Skeletal muscle cell (primary cell): ENCODE data around the gene NOS3.

ENCODE experiments used
- DNase-seq: peaks from one replicate; pipeline ENCODE4 v3.0.0-alpha.2; 2010; ENCODE audit warnings: low read depth
- H3K4me3 ChIP-seq: 2 replicates; pipeline ENCODE4 v1.5.1; 2011; ENCODE audit warnings: low read depth, mild to moderate bottlenecking, control low read depth, low read length, moderate library complexity

The NOS3 gene

DNA sequence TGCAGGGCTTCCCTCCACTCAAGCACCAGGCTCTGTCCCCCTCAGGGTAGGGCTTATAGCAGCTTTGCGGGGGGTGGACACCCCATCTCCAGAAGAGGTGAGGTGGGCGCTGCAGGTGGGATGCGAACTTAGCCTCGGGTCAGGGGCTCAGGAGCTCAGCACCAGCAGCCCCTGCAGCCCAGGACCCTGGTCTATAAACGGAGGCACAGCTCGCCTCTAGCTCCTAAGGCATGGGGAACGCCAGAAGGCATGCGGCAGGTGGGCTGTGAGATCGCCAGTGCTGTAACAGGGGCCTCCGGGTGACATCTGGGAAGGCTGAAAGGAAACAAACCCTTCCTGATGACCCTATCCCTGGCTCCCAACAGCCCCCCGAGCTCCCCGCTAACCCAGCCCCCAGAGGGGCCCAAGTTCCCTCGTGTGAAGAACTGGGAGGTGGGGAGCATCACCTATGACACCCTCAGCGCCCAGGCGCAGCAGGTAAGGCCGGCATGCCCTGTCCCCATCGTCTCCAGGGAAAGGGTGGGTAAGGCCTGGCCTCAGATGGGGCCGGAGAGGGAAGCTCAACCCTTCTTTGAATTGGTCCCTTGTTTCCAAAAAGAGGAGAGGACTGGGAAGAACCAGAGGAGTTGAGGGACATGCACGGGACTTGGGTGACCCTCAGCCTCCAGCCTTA is 4.2 kb downstream of the NOS3 start:
- no peak for DNase-seq
- no peak overlapping the region for H3K4me3 ChIP-seq

DNA sequence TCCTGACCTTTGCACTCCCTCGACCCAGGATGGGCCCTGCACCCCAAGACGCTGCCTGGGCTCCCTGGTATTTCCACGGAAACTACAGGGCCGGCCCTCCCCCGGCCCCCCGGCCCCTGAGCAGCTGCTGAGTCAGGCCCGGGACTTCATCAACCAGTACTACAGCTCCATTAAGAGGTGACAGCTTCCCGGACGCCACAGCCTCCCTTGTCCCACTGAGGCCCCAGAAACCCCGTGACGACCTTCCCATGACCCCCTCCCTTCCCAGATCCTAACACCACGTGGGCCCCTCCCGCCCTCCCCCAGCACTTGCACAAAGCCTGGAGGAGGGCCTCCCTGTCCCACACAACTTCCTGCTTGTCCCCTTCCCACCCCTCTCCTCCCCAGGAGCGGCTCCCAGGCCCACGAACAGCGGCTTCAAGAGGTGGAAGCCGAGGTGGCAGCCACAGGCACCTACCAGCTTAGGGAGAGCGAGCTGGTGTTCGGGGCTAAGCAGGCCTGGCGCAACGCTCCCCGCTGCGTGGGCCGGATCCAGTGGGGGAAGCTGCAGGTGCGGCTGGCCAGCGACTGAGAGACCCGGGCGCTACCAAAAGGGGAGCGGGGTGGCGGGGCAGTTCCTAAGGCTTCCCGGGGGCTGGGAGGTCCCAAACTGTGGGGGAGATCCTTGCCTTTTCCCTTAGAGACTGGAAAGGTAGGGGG is 5.7 kb downstream of the NOS3 start:
- no peak overlapping the region for H3K4me3 ChIP-seq
- DNase-seq = no peak

DNA sequence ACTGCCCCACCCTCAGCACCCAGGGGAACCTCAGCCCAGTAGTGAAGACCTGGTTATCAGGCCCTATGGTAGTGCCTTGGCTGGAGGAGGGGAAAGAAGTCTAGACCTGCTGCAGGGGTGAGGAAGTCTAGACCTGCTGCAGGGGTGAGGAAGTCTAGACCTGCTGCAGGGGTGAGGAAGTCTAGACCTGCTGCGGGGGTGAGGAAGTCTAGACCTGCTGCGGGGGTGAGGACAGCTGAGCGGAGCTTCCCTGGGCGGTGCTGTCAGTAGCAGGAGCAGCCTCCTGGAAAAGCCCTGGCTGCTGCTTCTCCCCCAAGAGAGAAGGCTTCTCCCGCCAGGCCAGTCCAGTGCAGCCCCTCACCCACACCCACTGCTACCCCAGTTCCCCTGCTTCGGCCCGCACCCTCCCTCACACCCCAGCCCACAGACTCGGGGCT is 6.3 kb downstream of the NOS3 start:
- H3K4me3 ChIP-seq = no peak overlapping the region
- DNase-seq = no peak

DNA sequence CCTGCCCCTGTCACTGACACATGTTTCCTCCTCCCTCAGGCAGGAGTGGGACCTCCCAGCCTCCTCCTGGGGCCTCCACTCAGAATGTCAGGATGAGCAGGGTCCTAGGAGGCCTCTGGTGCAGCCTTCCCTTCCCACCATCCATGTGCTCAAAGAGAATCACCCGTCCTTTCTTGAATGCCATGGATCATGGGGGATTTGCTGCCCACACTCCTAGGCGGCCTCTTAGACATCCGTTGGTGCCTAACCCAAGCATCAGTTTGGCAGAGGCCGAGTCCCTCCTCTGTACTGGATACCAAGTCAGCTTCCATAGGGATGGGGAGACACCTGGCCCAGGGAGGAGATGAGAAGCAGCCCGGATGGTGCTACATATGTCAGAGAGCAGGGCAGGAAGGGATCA is 7.0 kb downstream of the NOS3 start:
- DNase-seq = no peak
- no peak overlapping the region for H3K4me3 ChIP-seq

DNA sequence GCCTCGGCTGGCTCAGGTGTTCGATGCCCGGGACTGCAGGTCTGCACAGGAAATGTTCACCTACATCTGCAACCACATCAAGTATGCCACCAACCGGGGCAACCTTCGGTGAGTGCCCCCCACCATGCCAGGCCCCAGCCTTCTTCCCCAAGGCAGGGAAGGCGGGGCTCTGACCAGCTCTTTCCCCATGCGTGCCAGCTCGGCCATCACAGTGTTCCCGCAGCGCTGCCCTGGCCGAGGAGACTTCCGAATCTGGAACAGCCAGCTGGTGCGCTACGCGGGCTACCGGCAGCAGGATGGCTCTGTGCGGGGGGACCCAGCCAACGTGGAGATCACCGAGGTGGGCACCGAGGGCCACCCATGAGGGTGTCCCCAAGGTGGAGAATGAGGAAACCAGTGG is 7.5 kb downstream of the NOS3 start:
- DNase-seq = no peak
- no peak overlapping the region for H3K4me3 ChIP-seq

DNA sequence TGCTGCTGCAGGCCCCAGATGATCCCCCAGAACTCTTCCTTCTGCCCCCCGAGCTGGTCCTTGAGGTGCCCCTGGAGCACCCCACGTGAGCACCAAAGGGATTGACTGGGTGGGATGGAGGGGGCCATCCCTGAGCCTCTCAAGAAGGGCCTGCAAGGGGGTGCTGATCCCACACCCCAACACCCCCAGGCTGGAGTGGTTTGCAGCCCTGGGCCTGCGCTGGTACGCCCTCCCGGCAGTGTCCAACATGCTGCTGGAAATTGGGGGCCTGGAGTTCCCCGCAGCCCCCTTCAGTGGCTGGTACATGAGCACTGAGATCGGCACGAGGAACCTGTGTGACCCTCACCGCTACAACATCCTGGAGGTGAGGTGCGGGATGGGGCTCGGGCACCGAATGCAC is 8.2 kb downstream of the NOS3 start:
- no peak overlapping the region for H3K4me3 ChIP-seq
- DNase-seq = no peak

DNA sequence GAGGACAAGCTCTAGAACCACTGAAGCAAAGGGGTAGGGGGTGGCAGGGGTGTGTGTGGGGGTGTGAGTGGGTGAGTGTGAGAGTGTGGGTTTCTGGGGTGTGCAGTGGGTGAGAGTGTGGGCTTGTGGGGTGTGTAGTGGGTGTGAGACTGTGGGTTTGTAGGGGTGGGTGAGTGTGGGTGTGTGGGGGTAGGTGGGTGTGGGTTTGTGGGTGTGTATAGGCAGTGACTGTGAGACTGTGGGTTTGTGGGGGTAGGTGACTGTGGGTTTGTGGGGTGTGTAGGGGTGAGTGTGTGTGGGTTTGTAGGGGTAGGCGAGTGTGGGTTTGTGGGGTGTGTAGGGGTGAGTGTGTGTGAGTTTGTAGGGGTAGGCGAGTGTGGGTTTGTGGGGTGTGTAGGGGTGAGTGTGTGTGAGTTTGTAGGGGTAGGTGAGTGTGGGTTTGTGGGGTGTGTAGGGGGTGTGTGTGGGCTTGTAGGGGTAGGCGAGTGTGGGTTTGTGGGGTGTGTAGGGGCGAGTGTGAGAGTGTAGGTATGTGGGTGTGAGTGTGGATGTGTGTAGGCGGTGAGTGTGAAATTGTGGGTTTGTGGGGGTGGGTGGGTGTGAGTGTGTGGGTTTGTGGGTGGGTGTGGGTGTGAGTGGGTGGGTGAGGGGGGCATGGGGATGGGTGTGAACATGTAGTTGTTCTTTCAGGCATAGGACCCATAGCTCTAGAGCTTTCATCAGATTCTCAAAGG is 8.8 kb downstream of the NOS3 start:
- H3K4me3 ChIP-seq = no peak overlapping the region
- no peak for DNase-seq

DNA sequence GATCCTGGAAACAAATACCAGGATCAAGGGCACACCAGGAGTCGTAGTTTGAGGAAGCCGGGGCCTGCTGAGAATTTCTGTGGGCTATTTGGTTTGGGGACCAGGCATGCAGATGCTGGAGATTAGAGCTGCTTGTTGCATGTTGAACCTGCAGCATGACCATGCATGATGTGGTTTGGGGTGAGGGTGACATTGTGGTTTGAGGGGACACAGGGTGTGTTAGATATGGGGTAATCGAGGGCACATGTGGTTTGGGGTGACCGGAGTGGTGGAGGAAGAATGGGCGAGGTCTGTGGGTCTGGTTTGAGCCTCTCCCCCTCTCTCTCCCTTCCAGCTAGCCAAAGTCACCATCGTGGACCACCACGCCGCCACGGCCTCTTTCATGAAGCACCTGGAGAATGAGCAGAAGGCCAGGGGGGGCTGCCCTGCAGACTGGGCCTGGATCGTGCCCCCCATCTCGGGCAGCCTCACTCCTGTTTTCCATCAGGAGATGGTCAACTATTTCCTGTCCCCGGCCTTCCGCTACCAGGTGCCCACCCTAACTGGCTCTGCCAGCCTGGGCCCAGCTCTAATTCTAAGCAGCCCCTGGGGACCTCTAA is 10.2 kb downstream of the NOS3 start:
- no peak for DNase-seq
- H3K4me3 ChIP-seq = no peak overlapping the region

DNA sequence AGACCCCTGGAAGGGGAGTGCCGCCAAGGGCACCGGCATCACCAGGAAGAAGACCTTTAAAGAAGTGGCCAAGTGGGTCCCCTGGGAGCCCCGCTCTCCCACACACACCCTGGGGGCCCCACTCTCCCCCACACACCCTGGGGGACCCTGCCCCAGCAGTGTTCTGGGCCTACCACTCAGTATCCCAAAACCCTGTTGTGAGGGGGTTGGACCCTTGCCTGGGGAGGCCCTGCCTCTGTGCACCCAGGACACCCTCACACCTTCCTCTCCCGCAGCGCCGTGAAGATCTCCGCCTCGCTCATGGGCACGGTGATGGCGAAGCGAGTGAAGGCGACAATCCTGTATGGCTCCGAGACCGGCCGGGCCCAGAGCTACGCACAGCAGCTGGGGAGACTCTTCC is 10.7 kb downstream of the NOS3 start:
- H3K4me3 ChIP-seq = no peak overlapping the region
- no peak for DNase-seq

DNA sequence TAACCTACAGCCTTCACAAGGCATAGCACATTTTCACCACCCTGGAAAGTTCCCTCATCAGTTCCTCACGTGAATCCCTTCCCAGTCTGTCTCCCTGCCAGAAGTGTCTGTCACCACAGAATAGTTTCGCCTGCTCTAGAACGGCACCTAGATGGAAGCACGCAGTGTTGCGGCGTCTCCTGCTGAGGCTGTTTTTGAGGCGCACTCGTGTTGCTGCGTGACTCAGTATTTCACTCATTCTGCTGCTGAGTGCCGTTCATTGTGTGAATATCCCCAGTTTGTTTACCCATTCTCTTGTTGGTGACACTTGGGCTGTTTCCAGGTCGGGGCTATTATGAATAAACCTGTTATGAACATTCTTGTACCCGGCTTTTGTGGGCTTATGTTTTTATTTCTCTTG is 12.8 kb downstream of the NOS3 start:
- no peak for DNase-seq
- no peak overlapping the region for H3K4me3 ChIP-seq

DNA sequence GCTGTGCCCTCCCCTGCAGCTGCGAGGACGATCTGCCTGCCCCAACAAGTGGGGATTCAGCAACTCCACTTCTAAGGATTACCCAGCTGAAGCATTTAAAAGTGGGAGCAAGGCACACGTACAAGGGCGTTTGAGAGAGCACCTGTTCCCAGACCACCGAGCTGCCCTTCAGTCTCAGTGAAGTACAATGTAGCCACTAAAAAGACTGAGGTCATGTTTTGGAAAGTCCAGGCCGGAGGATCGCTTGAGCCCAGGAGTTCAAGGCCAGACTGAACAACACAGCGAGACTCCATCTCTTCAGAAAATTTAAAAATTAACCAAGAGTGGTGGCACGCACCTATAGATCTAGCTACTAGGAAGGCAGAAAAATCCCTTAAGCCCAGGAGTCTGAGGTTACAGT is 14.7 kb downstream of the NOS3 start:
- no peak for DNase-seq

DNA sequence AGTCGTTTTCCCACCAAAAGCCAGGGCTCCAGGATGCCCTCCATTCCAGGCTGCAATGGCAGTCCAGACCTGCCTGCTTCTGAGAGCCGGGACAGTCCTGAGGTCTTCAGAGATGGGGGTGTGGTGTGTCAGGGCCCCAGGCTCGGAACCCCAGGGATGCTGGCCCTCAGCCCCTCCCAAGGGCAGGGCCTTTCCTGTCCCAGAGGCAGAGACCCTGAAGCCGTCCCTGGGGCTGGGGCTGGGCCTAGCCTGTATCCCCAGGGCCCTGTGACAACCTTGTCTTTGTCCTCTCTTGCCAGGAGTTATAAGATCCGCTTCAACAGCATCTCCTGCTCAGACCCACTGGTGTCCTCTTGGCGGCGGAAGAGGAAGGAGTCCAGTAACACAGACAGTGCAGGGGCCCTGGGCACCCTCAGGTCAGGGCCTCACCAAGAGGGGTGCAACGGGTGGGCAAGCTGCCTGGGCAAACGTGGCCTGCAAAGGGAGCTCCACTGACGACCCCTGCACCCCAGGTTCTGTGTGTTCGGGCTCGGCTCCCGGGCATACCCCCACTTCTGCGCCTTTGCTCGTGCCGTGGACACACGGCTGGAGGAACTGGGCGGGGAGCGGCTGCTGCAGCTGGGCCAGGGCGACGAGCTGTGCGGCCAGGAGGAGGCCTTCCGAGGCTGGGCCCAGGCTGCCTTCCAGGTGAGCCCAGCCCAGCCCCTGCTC is 15.9 kb downstream of the NOS3 start:
- H3K4me3 ChIP-seq = no peak overlapping the region
- no peak for DNase-seq

More for the DNA sequence above, 14.7 kb downstream of the NOS3 start:
- H3K4me3 ChIP-seq = no peak overlapping the region

DNA sequence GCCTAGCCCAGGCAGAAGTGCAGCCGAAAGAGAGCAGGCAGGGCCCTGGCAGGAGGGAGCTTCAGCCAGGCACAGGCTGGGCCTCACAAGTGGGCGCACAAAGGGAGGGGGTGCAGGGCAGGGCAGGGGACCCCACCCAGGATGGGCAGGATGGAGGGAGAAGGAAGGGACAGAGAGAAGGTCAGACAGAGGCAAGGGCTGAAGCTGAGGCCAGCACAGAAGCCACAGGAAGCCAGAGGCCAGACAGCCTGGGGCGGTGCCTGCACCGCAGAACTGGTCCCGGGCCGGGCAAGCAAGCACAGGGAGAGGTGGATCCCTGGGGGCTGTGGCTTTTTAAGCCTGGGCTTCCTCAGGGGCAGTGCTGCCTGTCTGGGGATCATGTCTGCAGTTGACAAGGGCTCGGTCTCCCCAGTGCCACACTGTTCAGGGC is 16.7 kb downstream of the NOS3 start:
- no peak for DNase-seq
- no peak overlapping the region for H3K4me3 ChIP-seq

DNA sequence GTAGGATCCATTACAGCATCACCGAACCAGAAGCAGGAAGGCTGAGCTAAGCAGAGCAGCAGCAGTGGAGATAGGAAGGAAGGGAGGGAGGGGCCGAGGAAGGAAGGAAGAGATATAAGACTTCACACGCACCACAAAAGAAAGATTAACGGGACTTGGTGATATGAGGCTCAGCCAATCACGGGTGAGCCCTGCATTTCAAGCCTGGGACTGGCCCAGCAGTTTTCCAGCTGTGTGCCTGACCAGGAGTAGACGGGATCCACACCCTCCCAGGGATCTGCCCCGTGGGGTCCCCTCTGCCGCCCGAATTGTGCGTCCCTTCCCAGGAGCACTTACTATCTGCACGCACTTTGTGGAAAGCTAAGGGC is 17.3 kb downstream of the NOS3 start:
- no peak overlapping the region for H3K4me3 ChIP-seq
- DNase-seq = no peak

DNA sequence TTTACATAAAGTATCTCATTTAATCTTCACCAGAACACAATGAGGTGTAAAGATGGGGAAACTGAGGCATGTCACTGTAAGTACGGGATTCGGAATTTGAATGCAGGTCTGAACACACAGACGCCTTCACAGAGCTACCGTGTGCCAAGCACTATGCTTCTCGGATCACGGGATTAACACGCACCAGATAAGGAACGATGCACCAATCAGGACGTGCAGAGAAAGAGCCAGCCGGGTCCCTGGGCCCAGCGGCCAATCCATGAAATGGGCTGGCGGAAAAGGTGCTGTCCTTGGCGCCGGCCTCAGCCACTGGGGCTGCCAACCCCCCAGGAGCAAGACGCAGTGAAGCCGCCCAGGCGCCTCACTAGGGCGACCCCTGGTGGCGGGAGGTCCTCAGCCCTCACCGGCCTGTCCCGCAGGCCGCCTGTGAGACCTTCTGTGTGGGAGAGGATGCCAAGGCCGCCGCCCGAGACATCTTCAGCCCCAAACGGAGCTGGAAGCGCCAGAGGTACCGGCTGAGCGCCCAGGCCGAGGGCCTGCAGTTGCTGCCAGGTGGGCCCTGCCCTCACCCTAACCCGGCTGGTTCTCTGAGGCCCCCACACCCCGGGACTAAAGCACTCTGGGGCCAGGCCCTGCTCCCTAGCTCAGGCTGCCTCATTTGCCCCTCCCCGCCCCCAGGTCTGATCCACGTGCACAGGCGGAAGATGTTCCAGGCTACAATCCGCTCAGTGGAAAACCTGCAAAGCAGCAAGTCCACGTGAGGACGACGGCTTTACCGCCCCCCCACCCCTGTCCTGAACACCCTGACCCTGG is 17.9 kb downstream of the NOS3 start:
- DNase-seq = no peak
- peak overlapping the region; percentile 21 for H3K4me3 ChIP-seq

DNA sequence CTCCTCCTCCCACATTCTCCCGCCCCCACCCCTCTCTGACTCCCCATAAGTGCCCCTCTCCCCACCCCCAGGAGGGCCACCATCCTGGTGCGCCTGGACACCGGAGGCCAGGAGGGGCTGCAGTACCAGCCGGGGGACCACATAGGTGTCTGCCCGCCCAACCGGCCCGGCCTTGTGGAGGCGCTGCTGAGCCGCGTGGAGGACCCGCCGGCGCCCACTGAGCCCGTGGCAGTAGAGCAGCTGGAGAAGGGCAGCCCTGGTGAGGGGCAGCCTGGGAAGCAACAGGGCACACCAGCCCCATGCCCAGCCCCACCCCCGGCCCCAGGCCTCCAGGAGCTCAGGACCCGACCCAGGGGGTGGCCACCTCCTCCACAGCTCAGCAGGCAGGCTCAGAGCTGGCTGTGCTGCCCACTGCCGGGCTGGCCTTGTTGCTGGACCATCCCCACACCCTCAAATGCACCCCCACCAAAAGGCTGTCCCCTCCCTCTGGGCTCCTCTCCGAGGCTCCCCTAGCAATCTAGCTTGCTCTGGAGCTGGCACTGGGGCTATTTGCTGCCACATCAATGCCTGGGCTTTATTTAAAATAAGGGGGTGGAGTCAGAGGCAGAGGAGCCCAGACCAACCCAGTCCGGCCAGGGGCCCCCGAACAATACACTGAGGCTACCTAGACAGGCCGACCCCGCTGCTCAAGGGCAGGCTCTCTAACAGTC is 18.7 kb downstream of the NOS3 start:
- no peak overlapping the region for H3K4me3 ChIP-seq
- no peak for DNase-seq

DNA sequence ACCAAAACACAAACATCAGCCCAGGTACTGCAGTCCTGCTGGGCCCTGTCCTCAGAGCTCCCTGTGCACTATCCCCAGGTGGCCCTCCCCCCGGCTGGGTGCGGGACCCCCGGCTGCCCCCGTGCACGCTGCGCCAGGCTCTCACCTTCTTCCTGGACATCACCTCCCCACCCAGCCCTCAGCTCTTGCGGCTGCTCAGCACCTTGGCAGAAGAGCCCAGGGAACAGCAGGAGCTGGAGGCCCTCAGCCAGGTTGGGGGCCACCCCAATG is 19.2 kb downstream of the NOS3 start:
- H3K4me3 ChIP-seq = no peak overlapping the region
- no peak for DNase-seq

DNA sequence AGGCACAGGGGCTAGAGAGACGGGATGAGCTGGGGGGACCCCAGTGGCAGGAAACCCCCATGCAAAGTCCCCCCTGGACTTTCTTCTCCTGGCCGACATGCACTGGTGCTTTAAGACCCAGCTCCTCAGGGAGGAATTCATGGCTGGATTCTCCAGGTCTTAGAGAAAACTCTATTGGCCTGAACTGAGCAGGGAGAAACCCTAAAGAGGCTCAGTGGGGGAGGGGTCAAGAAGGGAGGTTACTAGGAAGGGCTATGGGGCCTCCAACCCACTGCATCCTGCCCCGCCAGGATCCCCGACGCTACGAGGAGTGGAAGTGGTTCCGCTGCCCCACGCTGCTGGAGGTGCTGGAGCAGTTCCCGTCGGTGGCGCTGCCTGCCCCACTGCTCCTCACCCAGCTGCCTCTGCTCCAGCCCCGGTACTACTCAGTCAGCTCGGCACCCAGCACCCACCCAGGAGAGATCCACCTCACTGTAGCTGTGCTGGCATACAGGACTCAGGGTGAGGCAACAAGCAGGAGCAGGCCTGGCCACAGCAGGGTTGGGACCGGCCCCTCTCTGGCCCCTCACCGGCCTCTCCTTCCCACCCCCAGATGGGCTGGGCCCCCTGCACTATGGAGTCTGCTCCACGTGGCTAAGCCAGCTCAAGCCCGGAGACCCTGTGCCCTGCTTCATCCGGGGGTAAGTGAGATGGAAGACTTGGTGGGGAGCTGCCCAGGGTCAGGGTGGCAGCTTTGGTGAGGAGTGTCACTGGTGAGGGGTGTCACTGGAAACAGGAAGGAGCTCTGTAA is 19.7 kb downstream of the NOS3 start:
- DNase-seq = no peak
- peak overlapping the region; percentile 11 for H3K4me3 ChIP-seq
